NCI-H510A (cell line): ENCODE data around the gene CDC42SE1.
A peak's percentile ranks its signal among the peaks of the same experiment; 100 is the strongest.
"Not testable (repeated sequence)": the region's sequence is repeated elsewhere in the genome, so short reads cannot be mapped to it uniquely, and the experiment has no call there.

Source experiments
- DNase-seq: peaks from one replicate; lab custom pipeline; 2025; lab: John Stamatoyannopoulos, UW

The CDC42SE1 gene

GRCh38 chr1:151059109-151060006 lies at the start of gene CDC42SE1:
CDC42SE1 (minus strand) TSS chr1:151059622; CDS start chr1:151055730, 3,892 bp downstream.
- peak; percentile 86 for DNase-seq

GRCh38 chr1:151108331-151108730 lies 48.9 kb upstream of the CDC42SE1 start:
- DNase-seq: no peak

GRCh38 chr1:151106894-151107293 lies 47.5 kb upstream of the CDC42SE1 start:
- DNase-seq: no peak

GRCh38 chr1:151104630-151105029 lies 45.2 kb upstream of the CDC42SE1 start:
- DNase-seq: no peak

GRCh38 chr1:151098126-151098525 lies 38.7 kb upstream of the CDC42SE1 start:
- DNase-seq: no peak

- not testable (repeated sequence) for DNase-seq
Measured at GRCh38 chr1:151097426-151097825, 38.0 kb upstream of the CDC42SE1 start.

- DNase-seq: no peak
Measured at GRCh38 chr1:151085953-151086559, 26.6 kb upstream of the CDC42SE1 start.

GRCh38 chr1:151072224-151072623 lies 12.8 kb upstream of the CDC42SE1 start:
- DNase-seq: no peak

GRCh38 chr1:151070474-151071276 lies 11.3 kb upstream of the CDC42SE1 start, which contains the start of gene GABPB2:
GABPB2 (plus strand) TSS chr1:151070761; CDS start chr1:151088190, 17,429 bp downstream.
- no peak for DNase-seq

GRCh38 chr1:151069103-151069486 lies 9.7 kb upstream of the CDC42SE1 start:
- no peak for DNase-seq

GRCh38 chr1:151067185-151067584 lies 7.8 kb upstream of the CDC42SE1 start:
- no peak for DNase-seq

GRCh38 chr1:151065089-151065645 lies 5.7 kb upstream of the CDC42SE1 start:
- DNase-seq: no peak

- no peak for DNase-seq
Measured at GRCh38 chr1:151062741-151063371, 3.4 kb upstream of the CDC42SE1 start.

- no peak for DNase-seq
Measured at GRCh38 chr1:151061704-151062103, 2.3 kb upstream of the CDC42SE1 start.

GRCh38 chr1:151060657-151061421 lies 1.4 kb upstream of the CDC42SE1 start:
- DNase-seq: no peak

- DNase-seq: peak; percentile 41
Measured at GRCh38 chr1:151060007-151060656, 710 bp upstream of the CDC42SE1 start, which contains the start of gene MLLT11. MLLT11 (plus strand) TSS chr1:151060397; CDS start chr1:151067225, 6,828 bp downstream.

GRCh38 chr1:151058692-151059091 lies 730 bp downstream of the CDC42SE1 start:
- peak; percentile 84 for DNase-seq

GRCh38 chr1:151056149-151056548 lies 3.3 kb downstream of the CDC42SE1 start:
- DNase-seq: no peak

- no peak for DNase-seq
Measured at GRCh38 chr1:151055581-151055980, 3.8 kb downstream of the CDC42SE1 start.

GRCh38 chr1:151054971-151055547 lies 4.4 kb downstream of the CDC42SE1 start:
- no peak for DNase-seq
